Motor neuron (in vitro differentiated cells): ENCODE results near the gene POU5F1. TPM values are rescaled to one million over a fixed set of nuclear protein-coding genes. Genes with fewer than 3 reads are reported as not detected.
"Not testable (repeated sequence)": the region's sequence is repeated elsewhere in the genome, so short reads cannot be mapped to it uniquely, and the experiment has no call there.

ENCODE experiments used
- ATAC-seq, 8 experiments: fragments of 200-7000 bp; cut with Tn5 transposase; replicated peaks in 6 of 8; 2 replicates each; pipeline ENCODE4 v1.8.0; 2021; ENCODE audit warnings: mild to moderate bottlenecking in 8 of 8, moderate library complexity in 8 of 8
- H3K27ac ChIP-seq, 2 donors: fragments of 250-450 bp; sonication (Bioruptor Pico); 2 replicates each; pipeline ENCODE4 v1.9.0; 2021; ENCODE audit warnings: antibody characterized with exemption in 2 of 2, mild to moderate bottlenecking in 2 of 2, moderate library complexity in 1 of 2
- H3K4me1 ChIP-seq, 2 donors: fragments of 250-450 bp; sonication (Bioruptor Pico); replicated peaks in 1 of 2; 2 replicates each; pipeline ENCODE4 v1.6.1; 2021; ENCODE audit warnings: antibody characterized with exemption in 2 of 2, mild to moderate bottlenecking in 2 of 2, moderate library complexity in 1 of 2
- H3K4me3 ChIP-seq, 5 donors: fragments of 250-450 bp; sonication (Bioruptor Pico); 2 replicates each; pipeline ENCODE4 v1.9.0; 2021; ENCODE audit warnings: antibody characterized with exemption in 5 of 5, mild to moderate bottlenecking in 5 of 5, moderate library complexity in 4 of 5
- WGBS, 10 experiments: fragments of 450-650 bp; shearing (Covaris generic); methylation state at CpG; one replicate each; pipeline ENCODE4 v1.0.0; 2022; 5-methylcytosine and 5-hydroxymethylcytosine counted together
- in situ Hi-C, 9 experiments: fragments of 400-800 bp; cut with MboI; loops; one replicate each; pipeline ENCODE4 v1.15.0; 2021; ENCODE audit warnings: low sequenced_read_pairs in 9 of 9, low pct_unique_long_range_greater_than_20kb in 2 of 9; ENCODE audit not compliant: unreplicated experiment in 9 of 9
- total RNA-seq, 8 experiments: library from RNA; unstranded; fragments of 300-600 nt; gene quantifications; 2 replicates each; pipeline versions ENCODE4 v1.2.3 to v1.2.4, GENCODE V29; 2022

POU5F1 gene
- total RNA-seq, 8 experiments from 2014 or later: 3.8 to 12,640 (median 323) TPM

DNA sequence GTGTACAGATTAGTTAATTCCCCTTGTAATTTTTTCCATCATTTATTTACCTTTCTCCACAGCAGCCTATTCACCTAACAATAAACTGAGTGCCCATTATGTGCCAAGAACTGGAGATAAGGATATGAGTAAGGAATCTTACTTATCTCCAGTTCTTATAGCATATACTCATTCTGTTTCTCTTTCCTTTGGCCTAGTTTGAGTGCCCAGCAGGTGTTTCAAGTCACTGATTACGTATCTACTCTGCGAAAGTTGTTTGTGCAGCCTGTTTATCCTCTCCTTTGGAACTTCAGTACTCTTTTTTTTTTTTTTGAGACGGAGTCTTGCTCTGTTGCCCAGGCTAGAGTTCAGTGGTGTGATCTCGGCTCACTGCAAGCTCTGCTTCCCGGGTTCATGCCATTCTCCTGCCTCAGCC is 17.3 kb upstream of the POU5F1 start:
- WGBS, 10 experiments: 73 to 100% (median 88%) methylated on average over 2 to 5 of the region's 5 CpGs
- ATAC-seq: no peak
- Histone ChIP-seq H3K4me1 (no peaks in the 10 kb centered on the region), H3K4me3 (no peak overlapping the region), H3K27ac (no peak overlapping the region)
- in situ Hi-C loops: no loop called here

- ATAC-seq: no peak
- WGBS, 10 experiments: 50 to 93% (median 88%) methylated on average over 2 to 16 of the region's 24 CpGs; no CpG with 5 or more reads in 3 of the 10 experiments
- no peak overlapping the region for H3K27ac ChIP-seq
Measured at GRCh38 chr6:31186052-31186734, 15.7 kb upstream of the POU5F1 start.

DNA sequence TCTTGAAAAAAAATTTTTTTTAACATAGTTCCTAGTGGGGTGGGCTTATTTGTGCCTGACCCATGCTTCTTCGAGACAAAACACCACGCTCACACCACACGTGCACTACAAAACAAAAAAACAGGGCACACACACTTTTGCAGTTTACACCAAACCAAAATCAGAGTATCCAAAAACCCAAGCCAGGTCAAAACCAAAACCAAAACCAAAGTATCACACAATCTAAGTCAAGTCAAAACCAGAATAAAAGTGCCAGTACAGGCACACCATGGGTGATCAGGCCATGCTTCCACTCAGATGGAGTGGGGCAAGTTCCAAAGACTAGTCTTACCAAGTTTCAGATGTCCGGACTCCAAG is 15.2 kb upstream of the POU5F1 start:
- H3K27ac ChIP-seq, H3K4me3 ChIP-seq, H3K4me1 ChIP-seq, ATAC-seq, in situ Hi-C loops: not testable (repeated sequence)
- 88 to 100% (median 99%) methylated on average over 1 to 4 of the region's 4 CpGs; no CpG with 5 or more reads in 4 of the 10 experiments for WGBS, 10 experiments

More at GRCh38 chr6:31186052-31186734, 15.7 kb upstream of the POU5F1 start:
- in situ Hi-C loops: no loop called here
- Histone ChIP-seq H3K4me1 (no peaks in the 10 kb centered on the region), H3K4me3 (no peak overlapping the region)

- WGBS, 10 experiments: 40 to 100% (median 95%) methylated on average over 1 to 2 of the region's 6 CpGs; no CpG with 5 or more reads in 6 of the 10 experiments
- ATAC-seq, H3K4me3 ChIP-seq, H3K4me1 ChIP-seq, in situ Hi-C loops, H3K27ac ChIP-seq: not testable (repeated sequence)
Measured at GRCh38 chr6:31183859-31184258, 13.4 kb upstream of the POU5F1 start.

GRCh38 chr6:31183287-31183686 is 12.8 kb upstream of the POU5F1 start:
- ATAC-seq, H3K4me1 ChIP-seq, in situ Hi-C loops, H3K4me3 ChIP-seq, H3K27ac ChIP-seq: not testable (repeated sequence)
- 80 to 100% (median 91%) methylated on average over 1 to 2 of the region's 2 CpGs; no CpG with 5 or more reads in 6 of the 10 experiments for WGBS, 10 experiments

GRCh38 chr6:31180500-31180899 is 10.0 kb upstream of the POU5F1 start:
- no peak overlapping the region for H3K4me3 ChIP-seq
- in situ Hi-C loops: no loop called here

GRCh38 chr6:31179896-31180295 is 9.4 kb upstream of the POU5F1 start:
- ATAC-seq: no peak
- WGBS, 10 experiments: 40 to 100% (median 94%) methylated on average over 1 to 5 of the region's 8 CpGs; no CpG with 5 or more reads in 4 of the 10 experiments
- Histone ChIP-seq H3K4me1 (no peaks in the 10 kb centered on the region), H3K27ac (no peak overlapping the region), H3K4me3 (no peak overlapping the region)
- in situ Hi-C loops: no loop called here

More at GRCh38 chr6:31180500-31180899, 10.0 kb upstream of the POU5F1 start:
- no peak overlapping the region for H3K27ac ChIP-seq
- 80% methylated on average over 1 of the region's 26 CpGs; no CpG with 5 or more reads in 9 of the 10 experiments for WGBS, 10 experiments
- no peak for ATAC-seq
- no peaks in the 10 kb centered on the region for H3K4me1 ChIP-seq

DNA sequence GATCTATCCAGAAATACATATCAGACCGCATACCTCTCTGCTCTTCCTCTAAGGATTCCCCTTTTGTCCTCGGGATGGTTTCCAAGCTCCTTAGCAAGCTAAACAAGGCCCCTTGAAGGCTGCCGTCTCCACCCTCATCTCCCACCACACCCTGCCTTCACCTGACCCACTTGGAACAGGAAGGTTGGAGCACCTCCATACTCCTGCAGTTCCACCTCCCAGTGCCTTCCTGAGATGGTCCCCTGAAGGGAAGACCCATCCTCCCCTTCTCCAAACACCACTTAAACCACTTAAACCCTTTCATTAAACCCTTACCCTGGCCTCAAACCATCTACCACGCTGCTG is 8.5 kb upstream of the POU5F1 start:
- H3K27ac ChIP-seq: no peak overlapping the region
- in situ Hi-C loops: no loop called here
- H3K4me3 ChIP-seq: no peak overlapping the region
- no peaks in the 10 kb centered on the region for H3K4me1 ChIP-seq
- 0 to 94% (median 71%) methylated on average over 1 to 4 of the region's 4 CpGs; no CpG with 5 or more reads in 2 of the 10 experiments for WGBS, 10 experiments
- no peak for ATAC-seq

DNA sequence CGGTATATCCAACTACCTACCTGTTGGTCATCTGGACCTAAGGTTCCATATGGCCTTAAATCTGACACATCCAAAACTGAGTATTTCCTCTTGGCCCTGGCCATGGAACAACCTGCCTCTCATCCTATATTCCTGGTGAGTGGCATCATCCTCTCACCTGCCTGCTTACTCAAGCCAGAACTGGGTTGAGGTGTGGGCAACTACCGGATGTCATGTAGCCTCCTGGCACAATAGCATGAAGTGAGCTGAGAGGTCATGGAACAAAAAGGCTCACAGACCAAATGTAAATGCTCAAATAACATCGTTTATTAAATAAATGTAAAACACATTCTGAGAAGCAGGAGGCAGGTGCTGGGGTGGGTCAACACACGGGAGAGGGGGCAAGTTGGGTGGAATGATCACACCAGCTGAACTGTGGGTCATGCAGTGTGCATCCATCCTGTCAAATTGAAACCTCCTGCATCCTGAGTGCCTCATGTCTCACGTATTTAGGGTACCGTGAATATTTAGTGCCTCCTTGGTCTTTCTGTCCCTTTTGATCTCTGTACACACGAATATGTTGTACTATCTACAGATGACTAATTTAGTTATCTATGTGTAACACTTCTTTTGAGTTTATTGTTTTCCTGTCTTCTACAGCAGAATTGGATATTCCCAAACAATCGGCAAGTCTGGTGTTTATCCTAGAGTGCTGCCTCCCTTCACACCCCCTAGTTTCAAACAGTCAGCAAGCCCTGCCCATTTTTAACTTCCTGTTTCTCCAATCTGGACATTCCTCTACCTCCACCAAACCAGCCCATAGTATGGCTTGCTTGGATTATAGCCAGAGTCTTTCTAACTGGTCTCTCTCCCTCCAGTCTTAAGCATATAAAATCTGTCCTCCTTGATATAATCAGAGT is 7.9 kb upstream of the POU5F1 start:
- no peaks in the 10 kb centered on the region for H3K4me1 ChIP-seq
- in situ Hi-C loops: no loop called here
- ATAC-seq: no peak
- H3K27ac ChIP-seq: no peak overlapping the region
- WGBS, 10 experiments: 44 to 89% (median 82%) methylated on average over 1 to 6 of the region's 8 CpGs; no CpG with 5 or more reads in 1 of the 10 experiments
- H3K4me3 ChIP-seq: no peak overlapping the region

GRCh38 chr6:31175971-31176370 is 5.5 kb upstream of the POU5F1 start:
- Histone ChIP-seq H3K4me3 (no peak overlapping the region), H3K27ac (no peak overlapping the region), H3K4me1 (peaks cover 12 to 13% of the 10 kb centered on the region in 2 donors)
- in situ Hi-C loops: no loop called here
- WGBS, 10 experiments: 27 to 90% (median 60%) methylated on average over 1 to 3 of the region's 3 CpGs; no CpG with 5 or more reads in 1 of the 10 experiments
- peak in 3 of 8 experiments; percentile 57 to 94 (median 86) for ATAC-seq

GRCh38 chr6:31174378-31174777 is 3.9 kb upstream of the POU5F1 start:
- H3K4me3 ChIP-seq: no peak overlapping the region
- in situ Hi-C loops: no loop called here
- no peak overlapping the region for H3K27ac ChIP-seq
- ATAC-seq: no peak
- WGBS, 10 experiments: 92 to 100% (median 100%) methylated on average over 2 to 3 of the region's 5 CpGs; no CpG with 5 or more reads in 6 of the 10 experiments
- H3K4me1 ChIP-seq: peaks cover 12 to 13% of the 10 kb centered on the region in 2 donors

- in situ Hi-C loops: no loop called here
- no peak overlapping the region for H3K4me3 ChIP-seq
- WGBS, 10 experiments: 29 to 100% (median 67%) methylated on average over 1 of the region's 3 CpGs; no CpG with 5 or more reads in 7 of the 10 experiments
- ATAC-seq: no peak
- H3K27ac ChIP-seq: no peak overlapping the region
- peaks cover 12 to 13% of the 10 kb centered on the region in 2 donors for H3K4me1 ChIP-seq
Measured at GRCh38 chr6:31173406-31173805, 2.9 kb upstream of the POU5F1 start.

DNA sequence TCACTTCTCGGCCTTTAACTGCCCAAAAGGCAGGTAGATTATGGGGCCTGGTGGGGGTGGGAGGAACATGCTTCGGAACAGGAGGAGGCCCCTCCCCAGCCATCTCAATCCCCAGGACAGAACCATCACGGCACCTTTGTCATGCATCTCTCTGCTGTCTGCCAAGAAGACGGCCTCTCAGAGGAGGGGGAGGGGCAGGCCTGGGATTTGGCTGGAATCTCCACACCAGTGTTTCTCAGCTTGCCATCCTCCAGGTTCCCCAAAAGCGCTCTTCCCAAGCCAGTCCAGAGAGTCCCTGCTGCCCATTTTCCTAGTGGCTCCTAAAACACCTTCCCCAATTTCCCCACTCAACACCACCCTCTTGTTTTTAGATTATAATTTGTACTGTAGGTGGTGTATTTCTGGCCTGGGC is 2.5 kb upstream of the POU5F1 start:
- Histone ChIP-seq H3K4me1 (peaks cover 12 to 13% of the 10 kb centered on the region in 2 donors), H3K27ac (no peak overlapping the region), H3K4me3 (no peak overlapping the region)
- 0 to 67% (median 20%) methylated on average over 1 to 4 of the region's 5 CpGs; no CpG with 5 or more reads in 5 of the 10 experiments for WGBS, 10 experiments
- in situ Hi-C loops: no loop called here
- peak in 2 of 8 experiments; percentile 31 to 38 for ATAC-seq
